Measurements from ENCODE around the gene RPTOR.
"Not testable (repeated sequence)": the region's sequence is repeated elsewhere in the genome, so short reads cannot be mapped to it uniquely, and the experiment has no call there.

DNA sequence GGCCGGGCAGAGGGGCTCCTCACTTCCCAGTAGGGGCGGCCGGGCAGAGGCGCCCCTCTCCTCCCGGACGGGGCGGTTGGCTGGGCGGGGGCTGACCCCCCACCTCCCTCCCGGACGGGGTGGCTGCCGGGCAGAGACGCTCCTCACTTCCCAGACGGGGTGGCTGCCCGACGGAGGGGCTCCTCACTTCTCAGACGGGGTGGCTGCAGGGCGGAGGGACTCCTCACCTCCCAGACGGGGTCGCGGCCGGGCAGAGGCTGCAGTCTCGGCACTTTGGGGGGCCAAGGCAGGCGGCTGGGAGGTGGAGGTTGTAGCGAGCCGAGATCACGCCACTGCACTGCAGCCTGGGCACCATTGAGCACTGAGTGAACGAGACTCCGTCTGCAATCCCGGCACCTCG, 7.3 kb upstream of the RPTOR start:
- not testable (repeated sequence) for TF ChIP-seq EZH2 (IDR thresholded peaks at IDR 0.05; ENCODE audit: insufficient read depth, low read length)
- TF ChIP-seq, protein P1, sequence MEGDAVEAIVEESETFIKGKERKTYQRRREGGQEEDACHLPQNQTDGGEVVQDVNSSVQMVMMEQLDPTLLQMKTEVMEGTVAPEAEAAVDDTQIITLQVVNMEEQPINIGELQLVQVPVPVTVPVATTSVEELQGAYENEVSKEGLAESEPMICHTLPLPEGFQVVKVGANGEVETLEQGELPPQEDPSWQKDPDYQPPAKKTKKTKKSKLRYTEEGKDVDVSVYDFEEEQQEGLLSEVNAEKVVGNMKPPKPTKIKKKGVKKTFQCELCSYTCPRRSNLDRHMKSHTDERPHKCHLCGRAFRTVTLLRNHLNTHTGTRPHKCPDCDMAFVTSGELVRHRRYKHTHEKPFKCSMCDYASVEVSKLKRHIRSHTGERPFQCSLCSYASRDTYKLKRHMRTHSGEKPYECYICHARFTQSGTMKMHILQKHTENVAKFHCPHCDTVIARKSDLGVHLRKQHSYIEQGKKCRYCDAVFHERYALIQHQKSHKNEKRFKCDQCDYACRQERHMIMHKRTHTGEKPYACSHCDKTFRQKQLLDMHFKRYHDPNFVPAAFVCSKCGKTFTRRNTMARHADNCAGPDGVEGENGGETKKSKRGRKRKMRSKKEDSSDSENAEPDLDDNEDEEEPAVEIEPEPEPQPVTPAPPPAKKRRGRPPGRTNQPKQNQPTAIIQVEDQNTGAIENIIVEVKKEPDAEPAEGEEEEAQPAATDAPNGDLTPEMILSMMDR (IDR thresholded peaks at IDR 0.05; ENCODE audit: insufficient read depth, low read depth, low read length) = not testable (repeated sequence)
